GM19455 (cell line): ENCODE results near the gene IGLL5.

ENCODE experiments used
- ATAC-seq: cut with Tn5 transposase; IDR thresholded peaks from one replicate; pipeline ENCODE4 v1.9.1; 2021; ENCODE audit not compliant: unreplicated experiment

IGLL5 gene

GRCh38 chr22:22887621-22888503 is at the start of gene IGLL5:
Gene IGLL5, plus strand, starts transcription at chr22:22887816. Its CDS starts 238 bp downstream, at chr22:22888054.
- no peak for ATAC-seq

- no peak for ATAC-seq
Measured at GRCh38 chr22:22838148-22838786, 49.3 kb upstream of the IGLL5 start.

- ATAC-seq: no peak
Measured at GRCh38 chr22:22839570-22840314, 47.9 kb upstream of the IGLL5 start.

- no peak for ATAC-seq
Measured at GRCh38 chr22:22840780-22841179, 46.8 kb upstream of the IGLL5 start.

GRCh38 chr22:22841598-22841997 is 46.0 kb upstream of the IGLL5 start:
- ATAC-seq: no peak

- no peak for ATAC-seq
Measured at GRCh38 chr22:22842085-22842484, 45.5 kb upstream of the IGLL5 start.

- ATAC-seq: no peak
Measured at GRCh38 chr22:22843848-22844247, 43.8 kb upstream of the IGLL5 start.

GRCh38 chr22:22847241-22847640 is 40.4 kb upstream of the IGLL5 start:
- ATAC-seq: no peak

- no peak for ATAC-seq
Measured at GRCh38 chr22:22848364-22848866, 39.2 kb upstream of the IGLL5 start.

GRCh38 chr22:22849640-22850610 is 37.7 kb upstream of the IGLL5 start:
- ATAC-seq: no peak

- no peak for ATAC-seq
Measured at GRCh38 chr22:22851969-22852368, 35.6 kb upstream of the IGLL5 start.

GRCh38 chr22:22853713-22854112 is 33.9 kb upstream of the IGLL5 start:
- no peak for ATAC-seq

GRCh38 chr22:22854466-22854865 is 33.1 kb upstream of the IGLL5 start:
- ATAC-seq: no peak

GRCh38 chr22:22855085-22855484 is 32.5 kb upstream of the IGLL5 start:
- ATAC-seq: no peak

GRCh38 chr22:22855617-22856308 is 31.9 kb upstream of the IGLL5 start:
- no peak for ATAC-seq

- no peak for ATAC-seq
Measured at GRCh38 chr22:22856364-22856763, 31.3 kb upstream of the IGLL5 start.

GRCh38 chr22:22856885-22857606 is 30.6 kb upstream of the IGLL5 start:
- no peak for ATAC-seq

GRCh38 chr22:22857607-22858558 is 29.7 kb upstream of the IGLL5 start:
- ATAC-seq: no peak
